Measurements from ENCODE around the gene SLC24A4.

Gene SLC24A4, protein sequence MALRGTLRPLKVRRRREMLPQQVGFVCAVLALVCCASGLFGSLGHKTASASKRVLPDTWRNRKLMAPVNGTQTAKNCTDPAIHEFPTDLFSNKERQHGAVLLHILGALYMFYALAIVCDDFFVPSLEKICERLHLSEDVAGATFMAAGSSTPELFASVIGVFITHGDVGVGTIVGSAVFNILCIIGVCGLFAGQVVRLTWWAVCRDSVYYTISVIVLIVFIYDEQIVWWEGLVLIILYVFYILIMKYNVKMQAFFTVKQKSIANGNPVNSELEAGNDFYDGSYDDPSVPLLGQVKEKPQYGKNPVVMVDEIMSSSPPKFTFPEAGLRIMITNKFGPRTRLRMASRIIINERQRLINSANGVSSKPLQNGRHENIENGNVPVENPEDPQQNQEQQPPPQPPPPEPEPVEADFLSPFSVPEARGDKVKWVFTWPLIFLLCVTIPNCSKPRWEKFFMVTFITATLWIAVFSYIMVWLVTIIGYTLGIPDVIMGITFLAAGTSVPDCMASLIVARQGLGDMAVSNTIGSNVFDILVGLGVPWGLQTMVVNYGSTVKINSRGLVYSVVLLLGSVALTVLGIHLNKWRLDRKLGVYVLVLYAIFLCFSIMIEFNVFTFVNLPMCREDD

DNA sequence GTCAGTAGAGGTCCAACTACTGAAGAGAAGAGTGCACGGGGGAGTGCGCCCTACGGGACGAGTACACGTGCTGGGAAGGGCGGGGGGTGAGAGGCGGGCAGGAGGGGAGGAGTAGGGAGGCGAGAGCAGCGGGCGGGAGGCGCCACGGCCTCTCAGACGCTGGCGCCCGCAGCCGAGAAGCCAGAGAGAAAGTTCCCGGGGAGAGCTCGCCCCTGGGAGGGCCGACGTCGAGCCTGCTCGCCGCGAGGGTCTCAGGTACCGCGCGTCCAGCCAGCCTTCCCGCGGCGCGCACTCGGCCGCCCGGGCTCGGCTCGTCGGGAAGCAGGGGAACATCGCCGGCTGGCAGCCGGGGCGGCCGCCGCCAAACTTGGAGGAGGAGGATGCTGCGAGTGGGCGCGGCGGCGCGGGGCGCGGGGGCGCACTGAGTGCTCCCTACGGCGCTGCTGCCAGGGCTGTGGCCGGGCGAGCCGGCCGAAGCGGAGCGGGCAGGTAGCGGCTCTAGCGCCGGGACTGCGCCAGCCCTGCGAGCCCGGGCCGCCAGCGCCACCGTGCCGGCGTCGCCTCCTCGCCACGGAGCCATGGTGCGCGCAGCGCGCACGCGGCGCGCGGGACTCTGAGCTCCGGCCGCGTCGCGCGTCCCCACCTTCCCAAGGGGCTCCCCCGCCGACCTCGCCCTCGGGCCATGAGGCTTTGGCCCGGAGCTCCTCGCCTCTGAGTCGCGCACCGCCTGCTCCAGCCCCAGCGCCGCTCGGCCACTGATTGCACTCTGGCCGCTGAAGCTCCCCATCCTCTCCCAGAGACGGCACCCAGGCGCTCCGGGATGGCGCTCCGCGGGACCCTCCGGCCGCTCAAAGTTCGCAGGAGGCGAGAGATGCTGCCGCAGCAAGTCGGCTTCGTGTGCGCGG, at the start of gene SLC24A4:
Gene SLC24A4, plus strand, starts transcription at position 155 of the 905 bp plus-strand sequence. Its CDS starts 666 bp downstream, at position 821.
- DNase-seq (ENCODE audit: low read depth): no peak
- TF ChIP-seq, protein P1, sequence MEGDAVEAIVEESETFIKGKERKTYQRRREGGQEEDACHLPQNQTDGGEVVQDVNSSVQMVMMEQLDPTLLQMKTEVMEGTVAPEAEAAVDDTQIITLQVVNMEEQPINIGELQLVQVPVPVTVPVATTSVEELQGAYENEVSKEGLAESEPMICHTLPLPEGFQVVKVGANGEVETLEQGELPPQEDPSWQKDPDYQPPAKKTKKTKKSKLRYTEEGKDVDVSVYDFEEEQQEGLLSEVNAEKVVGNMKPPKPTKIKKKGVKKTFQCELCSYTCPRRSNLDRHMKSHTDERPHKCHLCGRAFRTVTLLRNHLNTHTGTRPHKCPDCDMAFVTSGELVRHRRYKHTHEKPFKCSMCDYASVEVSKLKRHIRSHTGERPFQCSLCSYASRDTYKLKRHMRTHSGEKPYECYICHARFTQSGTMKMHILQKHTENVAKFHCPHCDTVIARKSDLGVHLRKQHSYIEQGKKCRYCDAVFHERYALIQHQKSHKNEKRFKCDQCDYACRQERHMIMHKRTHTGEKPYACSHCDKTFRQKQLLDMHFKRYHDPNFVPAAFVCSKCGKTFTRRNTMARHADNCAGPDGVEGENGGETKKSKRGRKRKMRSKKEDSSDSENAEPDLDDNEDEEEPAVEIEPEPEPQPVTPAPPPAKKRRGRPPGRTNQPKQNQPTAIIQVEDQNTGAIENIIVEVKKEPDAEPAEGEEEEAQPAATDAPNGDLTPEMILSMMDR (conservative IDR thresholded peaks at IDR 0.05; ENCODE audit: control insufficient read depth, insufficient read depth, low read depth, low read length): no peak
- no peak within 1 kb of the TSS for H3K4me3 ChIP-seq (ENCODE audit: control insufficient read depth, low read depth, low read length)

DNA sequence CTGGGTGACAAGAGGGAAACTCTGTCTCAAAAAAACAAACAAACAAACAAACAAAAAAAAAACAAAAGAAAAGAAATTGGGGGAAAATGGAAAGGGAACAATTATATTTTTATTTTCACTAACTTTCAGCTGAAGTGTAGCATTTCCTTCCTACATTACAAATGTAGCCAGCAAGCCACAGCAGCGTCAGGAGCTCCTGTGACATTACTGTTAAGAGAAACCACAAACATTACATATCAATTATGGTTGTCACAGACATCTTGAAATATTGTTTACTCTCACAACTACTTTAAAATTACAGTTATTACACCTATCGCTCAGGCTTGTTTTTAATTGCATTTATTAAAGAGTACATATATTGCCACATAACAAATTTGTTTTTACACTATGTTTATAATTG, 49.8 kb upstream of the SLC24A4 start:
- no peak overlapping the region for H3K4me3 ChIP-seq (ENCODE audit: control insufficient read depth, low read depth, low read length)
- TF ChIP-seq, protein P1 (conservative IDR thresholded peaks at IDR 0.05; ENCODE audit: control insufficient read depth, insufficient read depth, low read depth, low read length): no peak
- DNase-seq (ENCODE audit: low read depth): no peak

DNA sequence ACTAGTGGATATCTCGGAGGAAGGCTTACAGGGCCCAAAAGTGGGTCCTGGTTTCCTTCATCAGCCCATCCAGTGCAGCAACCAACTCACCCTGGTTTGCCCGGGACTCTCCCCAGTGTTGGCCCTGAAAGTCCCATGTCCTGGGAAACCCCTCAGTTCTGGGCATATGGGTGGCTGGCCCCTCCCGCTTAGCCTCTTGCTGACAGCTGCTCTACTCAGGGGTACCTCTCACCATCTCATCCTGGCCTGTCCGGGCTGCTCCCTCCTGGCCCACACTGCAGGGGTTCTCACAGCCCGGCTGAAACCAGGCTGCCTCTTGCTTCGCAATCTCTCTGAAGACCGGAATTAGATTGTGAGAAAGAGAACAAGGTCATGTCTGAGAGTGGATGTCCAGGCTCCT, 48.9 kb upstream of the SLC24A4 start:
- TF ChIP-seq, protein P1 (conservative IDR thresholded peaks at IDR 0.05; ENCODE audit: control insufficient read depth, insufficient read depth, low read depth, low read length): no peak
- DNase-seq (ENCODE audit: low read depth): no peak
- no peak overlapping the region for H3K4me3 ChIP-seq (ENCODE audit: control insufficient read depth, low read depth, low read length)

DNA sequence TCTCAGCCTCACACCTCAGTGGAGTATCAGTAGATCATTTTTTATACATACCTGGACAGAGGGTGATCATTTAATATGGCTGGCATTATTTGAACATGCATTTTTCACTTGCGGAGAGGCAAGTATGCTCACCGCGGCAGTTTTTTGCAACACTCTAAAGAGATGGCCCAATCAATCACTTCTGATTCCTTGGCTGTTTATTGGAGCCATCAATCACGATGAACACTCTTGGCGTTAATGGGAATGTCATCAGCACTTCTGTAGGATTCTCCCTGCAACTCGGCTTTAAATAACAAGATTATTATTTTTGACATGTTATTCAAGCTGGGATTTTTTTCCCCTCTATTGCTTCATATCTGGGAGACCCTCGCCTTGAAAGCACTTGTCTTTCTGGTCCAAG, 46.9 kb upstream of the SLC24A4 start:
- TF ChIP-seq, protein P1 (conservative IDR thresholded peaks at IDR 0.05; ENCODE audit: control insufficient read depth, insufficient read depth, low read depth, low read length): no peak
- H3K4me3 ChIP-seq (ENCODE audit: control insufficient read depth, low read depth, low read length): no peak overlapping the region
- no peak for DNase-seq (ENCODE audit: low read depth)

DNA sequence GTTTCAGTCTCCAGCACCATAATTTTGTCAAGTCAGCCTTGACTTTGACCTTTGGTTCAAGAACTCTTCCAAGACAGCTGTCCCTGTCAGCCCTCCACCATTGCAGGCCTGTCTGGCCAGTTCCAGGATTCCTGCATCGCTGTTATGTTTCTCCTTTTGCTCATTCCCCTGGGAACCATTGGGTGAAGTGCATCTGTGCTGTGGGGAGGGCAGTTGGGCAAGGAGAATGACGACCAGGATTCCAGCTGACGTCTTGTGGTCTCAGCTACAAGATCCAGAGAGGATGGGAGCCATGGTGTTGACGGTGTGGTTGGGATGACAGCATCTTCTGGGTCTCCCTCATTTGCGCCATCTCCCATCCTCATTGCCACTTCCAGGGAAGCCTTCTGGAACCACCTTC, 45.9 kb upstream of the SLC24A4 start:
- no peak overlapping the region for H3K4me3 ChIP-seq (ENCODE audit: control insufficient read depth, low read depth, low read length)
- DNase-seq (ENCODE audit: low read depth): no peak
- TF ChIP-seq, protein P1 (conservative IDR thresholded peaks at IDR 0.05; ENCODE audit: control insufficient read depth, insufficient read depth, low read depth, low read length): no peak

DNA sequence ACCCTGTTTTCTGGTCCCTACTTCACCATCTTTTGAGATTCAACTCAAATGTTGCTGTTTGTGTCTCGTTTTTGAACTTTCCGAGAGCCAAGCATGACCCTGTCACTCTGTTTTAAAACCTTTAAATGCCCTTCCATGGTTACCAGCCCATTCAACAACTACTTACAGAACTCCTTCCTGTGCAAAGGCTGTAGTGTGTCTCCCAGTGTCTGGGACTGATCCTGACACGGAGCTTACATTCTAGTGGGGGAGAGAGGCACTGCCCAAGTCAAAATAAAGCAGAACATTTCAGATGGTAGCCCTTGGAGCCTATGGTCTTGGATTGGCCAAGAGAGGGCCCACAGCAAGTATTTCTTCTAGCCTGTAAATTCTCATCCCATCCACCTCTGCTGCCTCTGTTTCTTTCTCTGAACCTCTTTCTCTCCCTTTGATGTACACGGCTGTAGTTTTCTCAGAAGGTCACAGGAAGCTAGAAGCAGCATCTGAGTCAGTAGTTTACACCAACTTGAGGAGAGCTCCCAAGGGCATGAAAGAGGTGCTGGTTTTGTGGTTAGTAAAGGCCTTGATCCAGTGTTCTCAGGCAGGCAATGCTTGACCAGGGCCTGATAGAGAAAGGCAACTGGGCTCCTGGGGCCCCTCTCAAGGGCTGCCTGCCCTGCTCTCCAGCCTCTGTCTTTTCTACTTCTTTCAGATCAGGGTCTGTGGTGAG, 42.3 kb upstream of the SLC24A4 start:
- no peak for DNase-seq (ENCODE audit: low read depth)
- H3K4me3 ChIP-seq (ENCODE audit: control insufficient read depth, low read depth, low read length): no peak overlapping the region
- TF ChIP-seq, protein P1 (conservative IDR thresholded peaks at IDR 0.05; ENCODE audit: control insufficient read depth, insufficient read depth, low read depth, low read length): no peak

All from fibroblast of mammary gland (primary cell).